Vagina (tissue), 2 donors: ENCODE results near the gene GAB2.

ENCODE experiments used
- POLR2AphosphoS5 ChIP-seq, 2 donors: sonication (generic); formaldehyde crosslinking; IDR thresholded peaks; one replicate each; pipeline ENCODE4 v1.9.0; 2017; ENCODE audit warnings: antibody characterized with exemption in 2 of 2, mild to moderate bottlenecking in 2 of 2, low read depth in 1 of 2; ENCODE audit not compliant: insufficient read depth in 1 of 2
- TF ChIP-seq, protein P1 (sequence below), 3 experiments: fragments of 450-650 bp in 2 of 3; fragments of 200-600 bp in 1 of 3; sonication (generic) in 1 of 3; IDR thresholded peaks; one replicate each; pipeline ENCODE4 v1.5.1; 2017 to 2019; ENCODE audit warnings: antibody characterized with exemption in 3 of 3, mild to moderate bottlenecking in 2 of 3, moderate library complexity in 2 of 3

DNA sequence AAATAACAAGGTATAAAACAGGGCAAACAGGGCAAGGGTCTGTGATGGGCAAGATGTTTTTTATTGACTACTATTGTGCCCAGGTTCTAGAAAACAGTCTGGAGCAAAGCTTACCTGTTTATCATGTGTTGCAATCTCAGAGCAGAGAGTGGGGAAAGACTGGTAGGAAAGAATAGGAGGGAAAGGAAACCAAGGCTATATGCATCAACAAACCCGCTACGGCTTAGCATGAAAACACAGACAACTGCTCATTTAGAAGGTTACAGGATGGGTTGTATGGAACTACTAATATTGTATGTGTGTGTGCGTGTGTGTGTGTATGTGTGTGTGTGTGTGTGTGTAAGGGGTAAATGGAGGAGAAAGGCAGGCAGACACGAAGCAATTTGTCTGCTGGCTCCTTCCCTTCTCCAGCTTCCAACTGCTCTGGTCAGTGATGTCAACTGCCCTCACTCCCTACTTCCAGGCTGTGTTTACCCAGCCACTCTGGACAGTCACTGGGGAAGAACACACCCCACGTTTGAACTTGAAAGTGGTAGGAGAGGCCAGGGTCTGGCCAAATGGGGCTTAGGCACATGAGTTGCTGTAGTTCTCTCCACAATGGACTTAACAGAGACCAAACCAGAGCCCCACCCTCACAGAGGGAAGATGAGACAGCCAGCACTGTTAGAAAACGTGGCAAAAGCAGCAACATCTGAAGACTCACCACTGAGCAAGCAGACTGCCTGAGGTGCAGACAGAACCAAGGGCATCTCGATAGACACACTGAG, 47.0 kb downstream of the GAB2 start:
- TF ChIP-seq, protein P1, sequence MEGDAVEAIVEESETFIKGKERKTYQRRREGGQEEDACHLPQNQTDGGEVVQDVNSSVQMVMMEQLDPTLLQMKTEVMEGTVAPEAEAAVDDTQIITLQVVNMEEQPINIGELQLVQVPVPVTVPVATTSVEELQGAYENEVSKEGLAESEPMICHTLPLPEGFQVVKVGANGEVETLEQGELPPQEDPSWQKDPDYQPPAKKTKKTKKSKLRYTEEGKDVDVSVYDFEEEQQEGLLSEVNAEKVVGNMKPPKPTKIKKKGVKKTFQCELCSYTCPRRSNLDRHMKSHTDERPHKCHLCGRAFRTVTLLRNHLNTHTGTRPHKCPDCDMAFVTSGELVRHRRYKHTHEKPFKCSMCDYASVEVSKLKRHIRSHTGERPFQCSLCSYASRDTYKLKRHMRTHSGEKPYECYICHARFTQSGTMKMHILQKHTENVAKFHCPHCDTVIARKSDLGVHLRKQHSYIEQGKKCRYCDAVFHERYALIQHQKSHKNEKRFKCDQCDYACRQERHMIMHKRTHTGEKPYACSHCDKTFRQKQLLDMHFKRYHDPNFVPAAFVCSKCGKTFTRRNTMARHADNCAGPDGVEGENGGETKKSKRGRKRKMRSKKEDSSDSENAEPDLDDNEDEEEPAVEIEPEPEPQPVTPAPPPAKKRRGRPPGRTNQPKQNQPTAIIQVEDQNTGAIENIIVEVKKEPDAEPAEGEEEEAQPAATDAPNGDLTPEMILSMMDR (IDR thresholded peaks at IDR 0.05): no peak
- no peak for TF ChIP-seq POLR2AphosphoS5 (IDR thresholded peaks at IDR 0.05; ENCODE audit: insufficient read depth in 1 of 2, low read depth in 1 of 2)
